GM23248 (cell line): ENCODE results near the gene MSL3B.

ENCODE experiments used
- EZH2 ChIP-seq: fragments of 200-600 bp; sonication (generic); IDR thresholded peaks from 2 replicates; pipeline ENCODE4 v1.6.1; 2018; ENCODE audit warnings: antibody characterized with exemption, mild to moderate bottlenecking; ENCODE audit not compliant: insufficient read depth, poor library complexity, severe bottlenecking
- EZH2phosphoT487 ChIP-seq: fragments of 200-600 bp; sonication (generic); IDR thresholded peaks from 2 replicates; pipeline ENCODE4 v1.6.1; 2018; ENCODE audit warnings: antibody characterized with exemption, moderate library complexity, mild to moderate bottlenecking, low read depth; ENCODE audit not compliant: insufficient read depth

- TF ChIP-seq EZH2 (no peak), EZH2phosphoT487 (no peak)
These were observed 27.7 kb downstream of the MSL3B start for GRCh38 chr2:233840520-233840919.
